ENCODE measurements around the gene TRIP4.

DNA sequence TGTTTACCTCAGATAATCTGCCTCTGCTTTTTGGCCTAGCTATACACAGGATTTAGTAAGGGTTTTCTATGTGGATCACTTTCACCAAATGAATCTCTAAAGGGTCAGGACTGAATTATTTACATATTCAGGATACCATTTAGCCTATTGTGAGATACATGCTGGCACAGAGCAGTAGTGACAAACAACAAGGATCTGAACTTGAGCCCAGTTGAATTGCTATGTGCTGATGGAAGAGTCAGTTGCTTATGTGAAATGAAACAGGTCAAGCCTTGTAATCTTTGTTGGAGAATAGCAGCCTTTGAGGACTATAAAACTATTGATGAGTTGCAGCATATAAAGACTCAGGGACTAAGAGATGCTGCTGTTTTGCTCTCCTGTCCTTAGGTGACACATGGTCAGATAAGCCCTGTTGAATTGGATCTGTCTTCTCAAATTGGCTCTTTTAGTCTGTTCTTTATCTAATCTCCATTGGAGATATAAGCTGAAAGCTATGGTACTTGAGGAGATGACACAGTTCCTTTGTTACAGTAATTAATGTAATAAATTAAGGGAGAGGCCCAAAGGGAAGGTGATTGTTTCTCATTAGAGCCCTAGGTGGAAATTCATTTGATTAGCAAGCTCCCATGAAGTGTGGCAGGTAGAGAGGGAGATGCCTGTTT, 103.1 kb downstream of the TRIP4 start:
- no peak for TF ChIP-seq EZH2 (IDR thresholded peaks at IDR 0.05; ENCODE audit: low read depth)
- TF ChIP-seq, protein P1, sequence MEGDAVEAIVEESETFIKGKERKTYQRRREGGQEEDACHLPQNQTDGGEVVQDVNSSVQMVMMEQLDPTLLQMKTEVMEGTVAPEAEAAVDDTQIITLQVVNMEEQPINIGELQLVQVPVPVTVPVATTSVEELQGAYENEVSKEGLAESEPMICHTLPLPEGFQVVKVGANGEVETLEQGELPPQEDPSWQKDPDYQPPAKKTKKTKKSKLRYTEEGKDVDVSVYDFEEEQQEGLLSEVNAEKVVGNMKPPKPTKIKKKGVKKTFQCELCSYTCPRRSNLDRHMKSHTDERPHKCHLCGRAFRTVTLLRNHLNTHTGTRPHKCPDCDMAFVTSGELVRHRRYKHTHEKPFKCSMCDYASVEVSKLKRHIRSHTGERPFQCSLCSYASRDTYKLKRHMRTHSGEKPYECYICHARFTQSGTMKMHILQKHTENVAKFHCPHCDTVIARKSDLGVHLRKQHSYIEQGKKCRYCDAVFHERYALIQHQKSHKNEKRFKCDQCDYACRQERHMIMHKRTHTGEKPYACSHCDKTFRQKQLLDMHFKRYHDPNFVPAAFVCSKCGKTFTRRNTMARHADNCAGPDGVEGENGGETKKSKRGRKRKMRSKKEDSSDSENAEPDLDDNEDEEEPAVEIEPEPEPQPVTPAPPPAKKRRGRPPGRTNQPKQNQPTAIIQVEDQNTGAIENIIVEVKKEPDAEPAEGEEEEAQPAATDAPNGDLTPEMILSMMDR (conservative IDR thresholded peaks at IDR 0.05) = no peak
